HEK293T (cell line): ENCODE data around the gene PDGFA.

Source experiments
- ARNT ChIP-seq: fragments of 450-650 bp; IDR thresholded peaks from 2 replicates; pipeline ENCODE4 v1.6.1; 2017; ENCODE audit warnings: mild to moderate bottlenecking
- CTBP1 ChIP-seq: fragments of 450-650 bp; IDR thresholded peaks from 2 replicates; pipeline ENCODE4 v1.6.1; 2016; ENCODE audit warnings: borderline replicate concordance
- FOXA1 ChIP-seq: fragments of 450-650 bp; IDR thresholded peaks from 2 replicates; pipeline ENCODE4 v1.6.1; 2016; ENCODE audit warnings: mild to moderate bottlenecking
- FOXK2 ChIP-seq: fragments of 450-650 bp; IDR thresholded peaks from 2 replicates; pipeline ENCODE4 v1.6.1; 2016; ENCODE audit warnings: mild to moderate bottlenecking
- FOXM1 ChIP-seq: fragments of 450-650 bp; IDR thresholded peaks from 2 replicates; pipeline ENCODE4 v1.6.1; 2017; ENCODE audit warnings: mild to moderate bottlenecking, borderline replicate concordance
- HDGF ChIP-seq: fragments of 450-650 bp; IDR thresholded peaks from 2 replicates; pipeline ENCODE4 v1.6.1; 2017; ENCODE audit warnings: antibody characterized with exemption, borderline replicate concordance
- NFRKB ChIP-seq: fragments of 450-650 bp; IDR thresholded peaks from 2 replicates; pipeline ENCODE4 v1.6.1; 2016; ENCODE audit warnings: mild to moderate bottlenecking, moderate library complexity
- TARDBP ChIP-seq: fragments of 450-650 bp; IDR thresholded peaks from 2 replicates; pipeline ENCODE4 v1.6.1; 2016
- ZNF384 ChIP-seq: fragments of 450-650 bp; IDR thresholded peaks from 2 replicates; pipeline ENCODE4 v1.6.1; 2016

- TF ChIP-seq FOXM1 (no peak), FOXA1 (no peak), ARNT (no peak), FOXK2 (no peak), CTBP1 (no peak), NFRKB (no peak), TARDBP (no peak), ZNF384 (no peak), HDGF (no peak)
These were observed 22.3 kb downstream of the PDGFA start for GRCh38 chr7:497346-497745.
